GM12864 (cell line): ENCODE data around the gene MEA1.
A peak's percentile ranks its signal among the peaks of the same experiment; 100 is the strongest.

Experiments used
- DNase-seq: peaks from one replicate; pipeline ENCODE4 v3.0.0-alpha.2; 2011; ENCODE audit warnings: low read depth
- H3K4me3 ChIP-seq: 2 replicates; pipeline ENCODE4 v1.5.1; 2011; ENCODE audit warnings: mild to moderate bottlenecking, low read depth, low read length, control low read depth
- CTCF ChIP-seq: IDR thresholded peaks from 2 replicates; pipeline ENCODE4 v1.5.1; 2011; ENCODE audit warnings: low read depth, mild to moderate bottlenecking, moderate library complexity, low read length, control low read depth, inconsistent platforms; ENCODE audit errors: missing control alignments

MEA1 gene

GRCh38 chr6:43058531-43058930, 44.8 kb upstream of the MEA1 start:
- H3K4me3 ChIP-seq = peak overlapping the region; percentile 98
- no peak for TF ChIP-seq CTCF
- DNase-seq = no peak

GRCh38 chr6:43055966-43056365, 42.2 kb upstream of the MEA1 start:
- no peak for TF ChIP-seq CTCF
- DNase-seq = no peak
- H3K4me3 ChIP-seq = no peak overlapping the region

GRCh38 chr6:43054206-43054943, 40.6 kb upstream of the MEA1 start:
- TF ChIP-seq CTCF = no peak
- DNase-seq = no peak
- peak overlapping the region; percentile 78 for H3K4me3 ChIP-seq

GRCh38 chr6:43053545-43054205, 39.9 kb upstream of the MEA1 start, which contains the start of gene CUL7:
Gene CUL7, minus strand, starts transcription at chr6:43053851. Its CDS starts 1,063 bp downstream, at chr6:43052788.
- H3K4me3 ChIP-seq = peak within 1 kb of the TSS; percentile 78
- DNase-seq = peak; percentile 66
- TF ChIP-seq CTCF = no peak

GRCh38 chr6:43052842-43053544, 39.2 kb upstream of the MEA1 start:
- no peak for DNase-seq
- TF ChIP-seq CTCF = no peak
- H3K4me3 ChIP-seq = peak overlapping the region; percentile 78

GRCh38 chr6:43052225-43052841, 38.6 kb upstream of the MEA1 start:
- TF ChIP-seq CTCF = no peak
- no peak for DNase-seq
- peak overlapping the region; percentile 78 for H3K4me3 ChIP-seq
